Sigmoid colon (tissue), 4 donors: ENCODE data around the gene SEMA5B.

Source experiments
- CTCF ChIP-seq, 4 experiments: fragments of 450-650 bp in 3 of 4; fragments of 200-600 bp in 1 of 4; IDR thresholded peaks; one replicate each; pipeline ENCODE4 v1.5.1; 2016 to 2019; ENCODE audit warnings: antibody characterized with exemption in 4 of 4, mild to moderate bottlenecking in 3 of 4, moderate library complexity in 2 of 4
- POLR2A ChIP-seq, 2 donors: fragments of 450-650 bp; IDR thresholded peaks; one replicate each; pipeline ENCODE4 v1.6.1; 2016; ENCODE audit warnings: antibody characterized with exemption in 2 of 2, mild to moderate bottlenecking in 2 of 2, moderate library complexity in 2 of 2
- POLR2AphosphoS5 ChIP-seq, 4 donors: sonication (generic); formaldehyde crosslinking; IDR thresholded peaks; one replicate each; pipeline ENCODE4 v1.6.1; 2017; ENCODE audit warnings: antibody characterized with exemption in 4 of 4

DNA sequence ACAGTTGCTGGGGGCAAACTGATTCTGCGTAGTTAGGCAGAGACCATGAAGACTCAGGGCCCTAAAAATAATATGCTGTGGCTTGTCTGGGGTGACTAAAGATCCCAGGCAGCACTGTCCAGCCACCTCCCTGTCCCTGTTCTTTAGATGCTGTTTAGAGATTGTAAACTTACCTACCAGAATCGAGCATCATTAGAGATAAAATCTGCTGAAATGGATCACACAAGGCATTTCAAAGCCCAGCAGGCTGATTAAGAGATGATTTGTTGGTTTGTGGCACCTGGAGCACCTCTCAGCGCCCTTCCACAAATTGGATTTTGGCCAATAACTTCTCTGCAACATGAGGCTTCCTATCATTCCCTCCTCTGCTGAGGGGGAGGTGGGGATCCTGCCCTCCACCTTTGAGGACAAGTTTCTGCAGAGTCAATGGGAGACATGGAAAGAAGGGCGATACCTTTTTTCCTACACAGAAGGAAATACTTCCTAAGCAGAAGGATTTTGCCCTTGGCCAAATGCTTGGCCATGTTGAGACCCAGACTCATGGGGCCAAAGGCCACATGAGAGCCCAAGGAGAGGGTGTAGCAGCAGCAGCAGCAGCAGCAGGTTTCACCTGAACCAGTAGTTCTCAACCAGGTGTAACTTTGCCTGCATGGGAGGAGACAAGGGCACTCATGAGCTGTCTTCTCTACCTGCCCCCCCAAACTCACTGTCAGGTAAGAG lies 37.5 kb downstream of the SEMA5B start:
- TF ChIP-seq CTCF (IDR thresholded peaks at IDR 0.05) (no peak), POLR2AphosphoS5 (IDR thresholded peaks at IDR 0.05) (no peak), POLR2A (IDR thresholded peaks at IDR 0.05) (no peak)
